Endothelial cell of hepatic sinusoid (primary cell): ENCODE results near the gene TBC1D3B.
"Not testable (repeated sequence)": the region's sequence is repeated elsewhere in the genome, so short reads cannot be mapped to it uniquely, and the experiment has no call there.

Source experiments
- in situ Hi-C: cut with HindIII; loops from 2 replicates; pipeline ENCODE4 v1.10.0; 2017; ENCODE audit warnings: low sequenced_read_pairs

TBC1D3B gene

DNA sequence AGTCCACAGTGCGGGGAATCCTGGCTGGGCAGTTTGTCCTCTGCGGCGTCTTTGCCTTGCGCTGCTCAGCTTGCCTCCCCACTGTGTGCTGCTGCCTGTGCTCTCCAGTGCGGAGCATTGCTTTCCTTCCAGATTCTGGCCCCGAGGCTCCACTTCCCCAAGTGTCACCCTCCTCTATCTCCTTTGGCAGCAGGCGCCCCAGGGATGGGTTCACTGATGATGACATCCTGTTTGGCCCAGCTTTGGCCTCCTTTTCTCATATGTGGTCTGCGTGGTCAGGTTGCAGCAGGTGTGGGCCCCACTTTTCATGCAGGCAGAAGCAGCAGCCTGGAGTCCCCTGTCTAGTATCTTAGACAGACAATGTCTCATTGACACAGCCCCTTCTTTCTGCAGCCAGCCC is 25.1 kb upstream of the TBC1D3B start:
- in situ Hi-C loops, result not testable (repeated sequence)

DNA sequence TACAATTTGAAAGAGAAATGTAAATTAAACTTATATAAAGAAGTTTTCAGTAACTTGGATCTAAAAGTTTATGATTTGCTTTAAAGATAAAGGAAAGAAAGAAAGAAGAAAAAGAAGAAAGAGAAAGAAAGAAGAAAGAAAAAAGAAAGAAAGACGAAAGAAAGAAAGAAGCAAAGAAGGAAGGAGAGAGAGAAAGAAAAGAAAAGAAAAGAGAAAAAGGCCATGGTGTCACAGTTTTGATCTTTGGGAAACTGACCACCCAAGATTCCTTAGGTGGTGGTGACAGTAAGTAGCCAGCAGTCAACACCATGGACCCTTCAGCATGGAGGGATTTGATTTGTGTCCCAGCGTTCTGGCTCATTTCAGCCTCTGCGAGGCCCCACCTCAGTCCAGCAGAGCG is 24.7 kb upstream of the TBC1D3B start:
- in situ Hi-C loops, result not testable (repeated sequence)

- in situ Hi-C loops, result no loop called here
These were observed 22.5 kb upstream of the TBC1D3B start for GRCh38 chr17:36198831-36199465.

GRCh38 chr17:36197387-36197703 is 20.9 kb upstream of the TBC1D3B start:
- in situ Hi-C loops, result no loop called here

- in situ Hi-C loops, result no loop called here
These were observed 19.7 kb upstream of the TBC1D3B start for GRCh38 chr17:36196131-36196486.

DNA sequence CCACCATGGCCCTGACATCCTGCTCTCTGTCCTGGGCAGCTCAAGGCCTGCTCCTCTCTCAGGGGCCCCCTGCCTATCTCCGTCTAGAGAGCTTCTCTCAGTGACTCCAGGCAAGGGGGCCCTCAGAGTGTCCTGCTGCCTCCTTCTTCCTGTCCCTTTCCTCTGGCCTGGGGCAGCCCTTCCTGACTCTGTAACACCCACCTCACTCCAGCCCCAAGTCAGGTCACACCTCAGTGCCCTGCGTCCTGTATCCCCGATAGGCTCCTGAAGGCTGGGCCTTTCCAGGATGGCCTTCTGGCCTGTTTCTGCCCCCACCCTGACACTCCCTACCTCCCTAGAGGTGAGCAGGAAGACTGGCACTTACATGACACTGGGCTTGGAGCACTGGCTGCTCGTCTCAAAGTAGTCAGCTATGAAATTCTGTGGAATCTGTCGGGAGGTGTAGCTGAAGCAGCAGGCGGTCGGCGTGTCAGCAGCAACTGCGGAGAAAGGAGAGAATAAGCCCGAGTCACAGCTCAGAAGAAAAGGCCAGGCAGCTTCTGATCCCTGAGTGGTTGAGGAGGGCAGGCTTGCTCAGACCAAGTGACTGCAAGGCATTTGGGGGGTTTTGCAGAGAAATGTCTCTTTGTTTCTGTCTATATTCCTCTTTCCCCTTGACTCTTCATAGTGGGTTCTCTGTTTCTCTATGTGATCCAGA is 19.1 kb upstream of the TBC1D3B start:
- in situ Hi-C loops, result no loop called here

- in situ Hi-C loops, result not testable (repeated sequence)
These were observed 18.5 kb upstream of the TBC1D3B start for GRCh38 chr17:36194832-36195433.

- in situ Hi-C loops, result not testable (repeated sequence)
These were observed 17.9 kb upstream of the TBC1D3B start for GRCh38 chr17:36194147-36194831.

GRCh38 chr17:36193216-36193775 is 16.9 kb upstream of the TBC1D3B start:
- in situ Hi-C loops, result no loop called here

- in situ Hi-C loops, result not testable (repeated sequence)
These were observed 14.3 kb upstream of the TBC1D3B start for GRCh38 chr17:36190549-36191330.

DNA sequence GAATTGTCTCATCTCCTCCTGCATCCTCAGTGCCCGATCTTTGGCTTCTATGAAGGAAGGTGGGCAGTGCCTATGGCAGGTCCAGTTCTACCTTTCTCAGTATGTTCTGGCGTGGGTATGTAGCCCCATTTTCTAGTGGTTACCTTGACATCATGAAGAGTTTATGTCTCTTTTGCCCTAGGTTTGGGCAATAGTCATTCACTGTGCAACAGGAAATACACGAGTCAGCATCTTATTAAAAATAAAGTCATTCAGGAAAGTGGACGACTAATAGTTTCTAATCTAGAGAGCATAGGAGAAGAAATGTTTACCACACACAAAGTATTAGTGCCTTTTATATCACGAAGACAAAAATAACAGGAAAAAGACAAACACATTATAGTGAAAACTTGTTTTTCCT is 13.6 kb upstream of the TBC1D3B start:
- in situ Hi-C loops, result not testable (repeated sequence)

GRCh38 chr17:36188891-36189306 is 12.5 kb upstream of the TBC1D3B start:
- in situ Hi-C loops, result no loop called here

GRCh38 chr17:36187943-36188665 is 11.7 kb upstream of the TBC1D3B start:
- in situ Hi-C loops, result not testable (repeated sequence)

GRCh38 chr17:36186810-36187763 is 10.7 kb upstream of the TBC1D3B start:
- in situ Hi-C loops, result not testable (repeated sequence)

DNA sequence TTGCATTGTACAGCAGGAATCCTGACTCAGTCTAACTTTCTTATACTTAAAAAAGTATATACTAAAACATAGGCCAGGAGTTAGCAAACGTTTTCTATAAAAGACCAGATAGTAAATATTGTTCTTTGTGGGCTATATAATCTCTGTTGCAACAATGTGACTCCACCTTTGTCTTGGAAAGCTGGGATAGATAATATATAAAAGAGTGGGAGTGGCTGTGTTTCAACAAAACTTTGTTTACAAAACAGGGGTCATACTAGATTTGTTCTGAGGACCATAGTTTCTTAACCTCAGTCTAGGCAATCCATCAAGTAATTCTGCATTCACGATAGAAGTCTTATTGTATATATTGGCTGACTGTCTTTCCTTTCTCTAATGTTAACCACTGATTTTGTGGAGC is 9.0 kb upstream of the TBC1D3B start:
- in situ Hi-C loops, result no loop called here

- in situ Hi-C loops, result no loop called here
These were observed 7.8 kb upstream of the TBC1D3B start for GRCh38 chr17:36184023-36184765.

GRCh38 chr17:36183001-36183971 is 6.8 kb upstream of the TBC1D3B start:
- in situ Hi-C loops, result no loop called here
